A673 (cell line): Measurements from ENCODE around the gene SUMO3. TPM values are rescaled to one million over a fixed set of nuclear protein-coding genes. Genes with fewer than 3 reads are reported as not detected.

ENCODE experiments used
- BruUV-seq: library from RNA; stranded (reverse); fragments of 400-500 nt; replicated peaks from 2 replicates; lab custom pipeline; 2021; lab: Mats Ljungman, UMichigan
- CTCF ChIA-PET: fragments of 300-600 bp; sonication (Branson Sonifier 250); formaldehyde crosslinking; loops from one replicate; lab custom pipeline; 2022; ENCODE audit warnings: antibody characterized with exemption; lab: Charles Lee
- POLR2A ChIA-PET: fragments of 300-600 bp; sonication (Branson Sonifier 250); formaldehyde crosslinking; loops from one replicate; lab custom pipeline; 2022; ENCODE audit warnings: antibody characterized with exemption; ENCODE audit not compliant: low non-redundant PET; lab: Charles Lee
- DNase-seq: peaks from one replicate; pipeline ENCODE4 v3.0.0-alpha.2; 2015; ENCODE audit warnings: low spot score
- H3K27ac ChIP-seq: fragments of 200-600 bp; sonication (generic); 2 replicates; pipeline ENCODE4 v1.5.1; 2016; ENCODE audit warnings: mixed run types, low read depth, mild to moderate bottlenecking, mixed read lengths, antibody characterized with exemption, low read length; ENCODE audit not compliant: poor library complexity, severe bottlenecking
- H3K27me3 ChIP-seq: fragments of 200-600 bp; sonication (generic); replicated peaks from 2 replicates; pipeline ENCODE4 v1.6.1; 2017; ENCODE audit warnings: mixed run types, low read depth, mild to moderate bottlenecking, mixed read lengths, antibody characterized with exemption, low read length; ENCODE audit not compliant: insufficient read depth, poor library complexity
- H3K36me3 ChIP-seq: fragments of 200-600 bp; sonication (generic); 2 replicates; pipeline ENCODE4 v1.6.1; 2016; ENCODE audit warnings: mixed run types, mild to moderate bottlenecking, mixed read lengths, antibody characterized with exemption, low read length; ENCODE audit not compliant: insufficient read depth, poor library complexity, severe bottlenecking
- H3K4me1 ChIP-seq: fragments of 200-600 bp; sonication (generic); 2 replicates; pipeline ENCODE4 v1.6.1; 2017; ENCODE audit warnings: mixed run types, mild to moderate bottlenecking, mixed read lengths, antibody characterized with exemption, low read length; ENCODE audit not compliant: insufficient read depth, poor library complexity, severe bottlenecking
- H3K4me3 ChIP-seq: fragments of 200-600 bp; sonication (generic); 2 replicates; pipeline ENCODE4 v1.5.1; 2016; ENCODE audit warnings: low read depth, mixed run types, mild to moderate bottlenecking, mixed read lengths, low read length; ENCODE audit not compliant: poor library complexity, severe bottlenecking
- H3K9me3 ChIP-seq: fragments of 200-600 bp; sonication (generic); 2 replicates; pipeline ENCODE4 v1.6.1; 2016; ENCODE audit warnings: mixed run types, low read depth, mild to moderate bottlenecking, mixed read lengths, antibody characterized with exemption, low read length; ENCODE audit not compliant: poor library complexity, severe bottlenecking
- EZH2 ChIP-seq: fragments of 200-600 bp; sonication (generic); IDR thresholded peaks from 2 replicates; pipeline ENCODE4 v1.6.1; 2017; ENCODE audit warnings: borderline replicate concordance, low read depth, mild to moderate bottlenecking, mixed read lengths, antibody characterized with exemption, low read length; ENCODE audit not compliant: poor library complexity, severe bottlenecking
- intact Hi-C: fragments of 100-400 bp; cut with micrococcal nuclease; formaldehyde crosslinking; loops from one replicate; pipeline ENCODE4 v1.10.0; 2022; ENCODE audit not compliant: unreplicated experiment
- total RNA-seq: library from RNA; stranded (reverse); gene quantifications from 2 replicates; pipeline ENCODE4 v1.2.3, GENCODE V29; 2021
- TF ChIP-seq, protein P1 (sequence below): fragments of 300-800, 200-600 bp; sonication (generic); conservative IDR thresholded peaks from 2 replicates; pipeline ENCODE4 v1.5.1; 2017; ENCODE audit warnings: low read depth, mild to moderate bottlenecking, antibody characterized with exemption, low read length, moderate library complexity, mixed read lengths

The SUMO3 gene
- total RNA-seq, 1 experiment from 2014 or later: 132 TPM

DNA sequence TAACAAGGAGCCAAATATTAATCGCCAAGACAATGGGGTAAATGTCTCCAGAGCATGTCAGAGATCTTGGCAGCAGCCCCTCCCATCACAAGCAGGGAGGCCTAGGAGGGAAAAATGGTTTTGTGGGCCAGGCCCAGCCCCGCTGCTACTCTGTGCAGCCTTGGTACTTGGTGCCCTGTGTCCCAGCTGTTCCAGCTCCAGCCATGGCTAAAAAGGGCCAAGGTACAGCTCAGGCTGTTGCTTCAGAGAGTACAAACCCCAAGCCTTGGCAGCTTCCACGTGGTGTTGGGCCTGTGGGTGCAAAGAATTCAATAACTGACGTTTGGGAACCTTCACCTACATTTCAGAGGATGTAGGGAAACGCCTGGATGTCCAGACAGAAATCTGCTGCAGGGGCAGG, 26.6 kb downstream of the SUMO3 start:
- POLR2A ChIA-PET: interaction anchor here (0.6 kb wide), 1 partner anchor 128 kb away, joined by 3 read pairs; no protein-coding TSS in a partner anchor
- peaks cover 14% of the 10 kb centered on the region for H3K4me1 ChIP-seq

DNA sequence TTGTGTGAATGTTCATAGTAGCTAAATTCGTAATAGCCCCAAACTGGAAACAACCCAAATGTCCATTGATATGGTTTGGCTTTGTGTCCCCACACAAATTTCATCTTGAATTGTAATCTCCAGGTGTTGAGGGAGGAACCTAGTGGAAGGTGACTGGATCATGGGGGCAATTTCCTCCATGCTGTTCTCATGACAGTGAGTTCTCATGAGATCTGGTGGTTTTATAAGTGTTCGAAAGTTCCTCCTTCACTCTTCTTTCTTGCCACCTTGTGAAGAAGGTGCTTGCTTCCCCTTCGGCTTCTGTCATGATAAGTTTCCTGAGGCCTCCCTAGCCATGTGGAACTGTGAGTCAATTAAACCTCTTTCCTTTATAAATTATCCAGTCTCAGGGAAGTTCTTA, 27.5 kb downstream of the SUMO3 start:
- no peaks in the 10 kb centered on the region for H3K9me3 ChIP-seq
- ChIA-PET POLR2A (no interaction called here), CTCF (no interaction called here)
- no TSS peak for BruUV-seq
- H3K36me3 ChIP-seq: peaks cover 37% of the 10 kb centered on the region
- no peak overlapping the region for H3K27ac ChIP-seq
- TF ChIP-seq, protein P1, sequence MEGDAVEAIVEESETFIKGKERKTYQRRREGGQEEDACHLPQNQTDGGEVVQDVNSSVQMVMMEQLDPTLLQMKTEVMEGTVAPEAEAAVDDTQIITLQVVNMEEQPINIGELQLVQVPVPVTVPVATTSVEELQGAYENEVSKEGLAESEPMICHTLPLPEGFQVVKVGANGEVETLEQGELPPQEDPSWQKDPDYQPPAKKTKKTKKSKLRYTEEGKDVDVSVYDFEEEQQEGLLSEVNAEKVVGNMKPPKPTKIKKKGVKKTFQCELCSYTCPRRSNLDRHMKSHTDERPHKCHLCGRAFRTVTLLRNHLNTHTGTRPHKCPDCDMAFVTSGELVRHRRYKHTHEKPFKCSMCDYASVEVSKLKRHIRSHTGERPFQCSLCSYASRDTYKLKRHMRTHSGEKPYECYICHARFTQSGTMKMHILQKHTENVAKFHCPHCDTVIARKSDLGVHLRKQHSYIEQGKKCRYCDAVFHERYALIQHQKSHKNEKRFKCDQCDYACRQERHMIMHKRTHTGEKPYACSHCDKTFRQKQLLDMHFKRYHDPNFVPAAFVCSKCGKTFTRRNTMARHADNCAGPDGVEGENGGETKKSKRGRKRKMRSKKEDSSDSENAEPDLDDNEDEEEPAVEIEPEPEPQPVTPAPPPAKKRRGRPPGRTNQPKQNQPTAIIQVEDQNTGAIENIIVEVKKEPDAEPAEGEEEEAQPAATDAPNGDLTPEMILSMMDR: no peak
- TF ChIP-seq EZH2: no peak
- DNase-seq: no peak
- no peak overlapping the region for H3K4me3 ChIP-seq
- H3K4me1 ChIP-seq: peaks cover 23% of the 10 kb centered on the region
- intact Hi-C loops: no loop called here
- no peaks in the 10 kb centered on the region for H3K27me3 ChIP-seq

More for the DNA sequence above, 26.6 kb downstream of the SUMO3 start:
- peaks cover 39% of the 10 kb centered on the region for H3K36me3 ChIP-seq
- H3K27me3 ChIP-seq: no peaks in the 10 kb centered on the region
- H3K27ac ChIP-seq: no peak overlapping the region
- intact Hi-C loops: no loop called here
- DNase-seq: no peak
- no peak overlapping the region for H3K4me3 ChIP-seq
- BruUV-seq: no TSS peak
- CTCF ChIA-PET: no interaction called here
- TF ChIP-seq, protein P1: no peak
- no peak for TF ChIP-seq EZH2
- no peaks in the 10 kb centered on the region for H3K9me3 ChIP-seq

DNA sequence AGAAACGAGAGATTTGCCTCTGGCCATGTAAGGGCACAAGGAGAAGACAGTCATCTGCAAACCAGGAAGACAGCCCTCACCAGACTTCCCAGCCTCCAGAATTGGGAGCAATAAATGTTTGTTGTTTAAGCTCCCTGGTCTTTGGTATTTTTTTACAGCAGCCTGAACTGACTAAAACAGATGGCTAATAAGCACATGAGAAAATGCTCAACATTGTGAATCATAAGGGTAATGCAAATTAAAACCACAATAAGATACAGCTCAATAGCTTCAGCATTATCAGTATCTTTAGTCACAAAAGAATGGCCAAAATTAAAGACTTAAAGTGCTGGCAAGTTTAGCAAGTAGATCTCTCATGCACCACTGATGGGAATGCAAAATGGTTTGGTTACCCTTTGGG, 28.0 kb downstream of the SUMO3 start:
- DNase-seq: no peak
- no TSS peak for BruUV-seq
- Histone ChIP-seq H3K27me3 (no peaks in the 10 kb centered on the region), H3K4me3 (no peak overlapping the region), H3K9me3 (no peaks in the 10 kb centered on the region), H3K36me3 (peaks cover 41% of the 10 kb centered on the region), H3K4me1 (peaks cover 24% of the 10 kb centered on the region), H3K27ac (no peak overlapping the region)
- TF ChIP-seq EZH2: no peak
- TF ChIP-seq, protein P1: no peak
- CTCF ChIA-PET: no interaction called here
- intact Hi-C loops: no loop called here
- POLR2A ChIA-PET: no interaction called here
